Neural crest cell (in vitro differentiated cells): ENCODE data around the gene NUP210. TPM values are rescaled to one million over a fixed set of nuclear protein-coding genes. Genes with fewer than 3 reads are reported as not detected.

Experiments
- DNase-seq: peaks from one replicate; pipeline ENCODE4 v3.0.0; 2021; ENCODE audit warnings: low read depth, mixed read lengths, low spot score
- H3K27ac Mint-ChIP-seq: one replicate; pipeline ENCODE4 v1.8.0; 2021; ENCODE audit warnings: mild to moderate bottlenecking, mixed read lengths; ENCODE audit not compliant: unreplicated experiment
- H3K27me3 Mint-ChIP-seq: 2 replicates; pipeline ENCODE4 v1.8.0; 2021; ENCODE audit warnings: low read depth, mild to moderate bottlenecking, mixed read lengths
- H3K36me3 Mint-ChIP-seq: 2 replicates; pipeline ENCODE4 v1.8.0; 2021; ENCODE audit warnings: low read depth, mild to moderate bottlenecking, mixed read lengths
- H3K4me1 Mint-ChIP-seq: 2 replicates; pipeline ENCODE4 v1.8.0; 2021; ENCODE audit warnings: mixed read lengths
- H3K4me3 Mint-ChIP-seq: one replicate; pipeline ENCODE4 v1.8.0; 2021; ENCODE audit warnings: mild to moderate bottlenecking, mixed read lengths
- H3K9me3 Mint-ChIP-seq: 2 replicates; pipeline ENCODE4 v1.8.0; 2021; ENCODE audit warnings: mixed read lengths
- CTCF ChIP-seq: fragments of 200-600 bp; sonication (generic); conservative IDR thresholded peaks from 2 replicates; pipeline ENCODE4 v1.5.0; 2021; ENCODE audit warnings: antibody characterized with exemption, mild to moderate bottlenecking
- total RNA-seq: library from RNA; stranded (reverse); gene quantifications from 2 replicates; pipeline ENCODE4 v1.2.1, GENCODE V29; 2021

NUP210 gene
- total RNA-seq, 1 donor from 2014 or later, result 59.4 TPM

- Mint-ChIP-seq H3K36me3 (no peaks in the 10 kb centered on the region), H3K4me3 (no peak overlapping the region), H3K9me3 (no peaks in the 10 kb centered on the region), H3K4me1 (peaks cover 19% of the 10 kb centered on the region), H3K27ac (no peak overlapping the region), H3K27me3 (no peaks in the 10 kb centered on the region)
- DNase-seq, result no peak
- no peak for TF ChIP-seq CTCF
These were observed 125.4 kb downstream of the NUP210 start for GRCh38 chr3:13294442-13295351.

GRCh38 chr3:13292375-13292774 is 127.7 kb downstream of the NUP210 start:
- DNase-seq, result no peak
- Mint-ChIP-seq H3K27ac (no peak overlapping the region), H3K9me3 (no peaks in the 10 kb centered on the region), H3K4me1 (peaks cover 14% of the 10 kb centered on the region), H3K4me3 (no peak overlapping the region), H3K36me3 (no peaks in the 10 kb centered on the region), H3K27me3 (no peaks in the 10 kb centered on the region)
- no peak for TF ChIP-seq CTCF

GRCh38 chr3:13290941-13291340 is 129.2 kb downstream of the NUP210 start:
- no peak for TF ChIP-seq CTCF
- no peak for DNase-seq
- Mint-ChIP-seq H3K27me3 (peaks cover 4% of the 10 kb centered on the region), H3K4me1 (peaks cover 3% of the 10 kb centered on the region), H3K4me3 (no peak overlapping the region), H3K9me3 (peaks cover 6% of the 10 kb centered on the region), H3K36me3 (no peaks in the 10 kb centered on the region), H3K27ac (no peak overlapping the region)

GRCh38 chr3:13289771-13290285 is 130.3 kb downstream of the NUP210 start:
- Mint-ChIP-seq H3K36me3 (no peaks in the 10 kb centered on the region), H3K9me3 (peaks cover 6% of the 10 kb centered on the region)

More at GRCh38 chr3:13289771-13290285, 130.3 kb downstream of the NUP210 start:
- Mint-ChIP-seq H3K27me3 (peaks cover 5% of the 10 kb centered on the region), H3K27ac (no peak overlapping the region), H3K4me3 (no peak overlapping the region), H3K4me1 (peaks cover 3% of the 10 kb centered on the region)
- DNase-seq, result no peak
- no peak for TF ChIP-seq CTCF
